Sigmoid colon (tissue), 7 donors: ENCODE data around the gene KREMEN1. TPM values are rescaled to one million over a fixed set of nuclear protein-coding genes. Genes with fewer than 3 reads are reported as not detected.

Experiments used
- DNase-seq: peaks from one replicate; pipeline ENCODE4 v3.0.0-alpha.2; 2019
- H3K27ac ChIP-seq, 4 donors: fragments of 200-600 bp; sonication (generic); one replicate each; pipeline ENCODE4 v1.5.1; 2016 to 2019; ENCODE audit warnings: mild to moderate bottlenecking in 1 of 4
- H3K27me3 ChIP-seq, 3 donors: fragments of 200-600 bp; sonication (generic); one replicate each; pipeline ENCODE4 v1.5.1; 2019; ENCODE audit warnings: mild to moderate bottlenecking in 1 of 3
- H3K36me3 ChIP-seq, 4 donors: fragments of 200-600 bp; sonication (generic); one replicate each; pipeline ENCODE4 v1.5.1; 2016 to 2019
- H3K4me1 ChIP-seq, 4 donors: fragments of 200-600 bp; sonication (generic); one replicate each; pipeline ENCODE4 v1.5.1; 2017 to 2019
- H3K4me3 ChIP-seq, 4 donors: fragments of 200-600 bp; sonication (generic); one replicate each; pipeline ENCODE4 v1.5.1; 2017 to 2019; ENCODE audit warnings: mild to moderate bottlenecking in 2 of 4, moderate library complexity in 1 of 4
- H3K9me3 ChIP-seq, 4 donors: fragments of 200-600 bp in 3 of 4; sonication (generic) in 3 of 4; one replicate each; pipeline versions ENCODE4 v1.5.1 to v1.6.1; 2013 to 2019
- CTCF ChIP-seq, 4 experiments: fragments of 450-650 bp in 3 of 4; fragments of 200-600 bp in 1 of 4; IDR thresholded peaks; one replicate each; pipeline ENCODE4 v1.5.1; 2016 to 2019; ENCODE audit warnings: antibody characterized with exemption in 4 of 4, mild to moderate bottlenecking in 3 of 4, moderate library complexity in 2 of 4
- EP300 ChIP-seq, 4 donors: sonication (generic); formaldehyde crosslinking; IDR thresholded peaks; one replicate each; pipeline ENCODE4 v1.6.1; 2017; ENCODE audit warnings: antibody characterized with exemption in 4 of 4
- POLR2A ChIP-seq, 2 donors: fragments of 450-650 bp; IDR thresholded peaks; one replicate each; pipeline ENCODE4 v1.6.1; 2016; ENCODE audit warnings: antibody characterized with exemption in 2 of 2, mild to moderate bottlenecking in 2 of 2, moderate library complexity in 2 of 2
- POLR2AphosphoS5 ChIP-seq, 4 donors: sonication (generic); formaldehyde crosslinking; IDR thresholded peaks; one replicate each; pipeline ENCODE4 v1.6.1; 2017; ENCODE audit warnings: antibody characterized with exemption in 4 of 4
- WGBS, 2 donors: extraction: QIAGEN DNeasy Blood & Tissue Kit; methylation state at CpG; one replicate each; pipeline ENCODE4 v1.1.7; 2013; 5-methylcytosine and 5-hydroxymethylcytosine counted together
- intact Hi-C: fragments of 100-400 bp; cut with DNase I; formaldehyde crosslinking; loops from one replicate; pipeline ENCODE4 v1.15.1; 2023
- polyA plus RNA-seq, 3 donors: library from polyadenylated mRNA; stranded (reverse); fragments of 200-250 nt; gene quantifications; one replicate each; pipeline ENCODE4 v1.2.3, GENCODE V29; 2013
- total RNA-seq, 4 donors: library from RNA; depleted of rRNA; stranded (reverse); fragments of >200 nt; gene quantifications; one replicate each; pipeline ENCODE4 v1.1.0, GENCODE V29; 2016
- donor health status: healthy with polysubstance abuse.
- donor health status: Bipolar disorder and iron deficiency.
- donor health status: healthy.

Gene KREMEN1
- total and polyA plus RNA-seq, 7 donors, result 4.2 to 13.2 (median 6.7) TPM

- TF ChIP-seq POLR2A (IDR thresholded peaks at IDR 0.05) (no peak), POLR2AphosphoS5 (IDR thresholded peaks at IDR 0.05) (no peak), CTCF (IDR thresholded peaks at IDR 0.05) (no peak), EP300 (IDR thresholded peaks at IDR 0.05) (no peak)
- Histone ChIP-seq H3K4me1 (no peaks in the 10 kb centered on the region), H3K4me3 (no peak overlapping the region), H3K9me3 (no peaks in the 10 kb centered on the region), H3K27me3 (no peaks in the 10 kb centered on the region), H3K36me3 (no peaks in the 10 kb centered on the region), H3K27ac (no peak overlapping the region)
- intact Hi-C loops, result no loop called here
- 82 to 87% methylated on average over 8 of the region's 8 CpGs for WGBS, 2 donors
- DNase-seq, result no peak
Observed at GRCh38 chr22:29190051-29190450, 117.2 kb downstream of the KREMEN1 start.

GRCh38 chr22:29190918-29191317 lies 118.1 kb downstream of the KREMEN1 start:
- DNase-seq, result peak; percentile 28
- no peak overlapping the region for H3K4me3 ChIP-seq
- no peaks in the 10 kb centered on the region for H3K27me3 ChIP-seq
- H3K9me3 ChIP-seq, result no peaks in the 10 kb centered on the region
- intact Hi-C loops, result no loop called here
- WGBS, 2 donors, result 85 to 95% methylated on average over 10 of the region's 10 CpGs
- H3K36me3 ChIP-seq, result no peaks in the 10 kb centered on the region
- TF ChIP-seq POLR2AphosphoS5 (IDR thresholded peaks at IDR 0.05), result peak in 1 of 4 donors; percentile 53
- TF ChIP-seq CTCF (IDR thresholded peaks at IDR 0.05), result no peak
- no peaks in the 10 kb centered on the region for H3K4me1 ChIP-seq
- no peak overlapping the region for H3K27ac ChIP-seq

GRCh38 chr22:29193021-29193420 lies 120.2 kb downstream of the KREMEN1 start:
- Histone ChIP-seq H3K4me1 (no peaks in the 10 kb centered on the region), H3K27me3 (no peaks in the 10 kb centered on the region), H3K9me3 (no peaks in the 10 kb centered on the region), H3K27ac (no peak overlapping the region), H3K36me3 (no peaks in the 10 kb centered on the region), H3K4me3 (no peak overlapping the region)
- DNase-seq, result peak; percentile 42
- TF ChIP-seq EP300 (IDR thresholded peaks at IDR 0.05) (no peak), POLR2AphosphoS5 (IDR thresholded peaks at IDR 0.05) (no peak), POLR2A (IDR thresholded peaks at IDR 0.05) (no peak), CTCF (IDR thresholded peaks at IDR 0.05) (no peak)
- WGBS, 2 donors, result 94% methylated on average over 8 of the region's 8 CpGs
- intact Hi-C loops, result no loop called here

- no peaks in the 10 kb centered on the region for H3K27me3 ChIP-seq
- TF ChIP-seq CTCF (IDR thresholded peaks at IDR 0.05) (no peak), EP300 (IDR thresholded peaks at IDR 0.05) (no peak), POLR2AphosphoS5 (IDR thresholded peaks at IDR 0.05) (no peak), POLR2A (IDR thresholded peaks at IDR 0.05) (no peak)
- WGBS, 2 donors, result 74 to 76% methylated on average over 2 of the region's 2 CpGs
- no peak overlapping the region for H3K4me3 ChIP-seq
- H3K36me3 ChIP-seq, result no peaks in the 10 kb centered on the region
- H3K9me3 ChIP-seq, result no peaks in the 10 kb centered on the region
- H3K4me1 ChIP-seq, result no peaks in the 10 kb centered on the region
- H3K27ac ChIP-seq, result no peak overlapping the region
- no peak for DNase-seq
- intact Hi-C loops, result no loop called here
Observed at GRCh38 chr22:29194184-29194583, 121.3 kb downstream of the KREMEN1 start.
